Heart left ventricle (tissue), 13 donors: ENCODE measurements around the gene CUL7.

Experiments used
- CTCF ChIP-seq, 12 donors: fragments of 200-600 bp; sonication (generic) in 4 of 12; IDR thresholded peaks; one replicate each; pipeline versions ENCODE4 v1.5.0 to v1.8.0; 2018 to 2022; ENCODE audit warnings: antibody characterized with exemption in 12 of 12, mild to moderate bottlenecking in 5 of 12
- POLR2A ChIP-seq, 2 donors: fragments of 450-650 bp; IDR thresholded peaks; one replicate each; pipeline ENCODE4 v1.6.1; 2017; ENCODE audit warnings: antibody characterized with exemption in 2 of 2, mild to moderate bottlenecking in 2 of 2, moderate library complexity in 2 of 2
- donor health status: ischemic (EF 13 %, LVEDD 7.1; RV severe dilation, severe dysfunction).
- donor health status: DM: no; HTN: yes; CAD: no.
- donor health status: DM: no; HTN: no; CAD: no.
- donor health status: ischemic (EF 25% LVEDD 6.9; RV normal size, moderate dysfunction).
- donor health status: ischemic (EF 25% LVEDD 5.7; RV mildly dilated, moderate dysfunction).
- donor health status: ischemic (EF 35%, LVEDD 5.7; RV mildly dilated, moderate dysfunction).
- donor health status: nonischemic (EF 11% LVEDD 7.7; RV severe dilation, severe dysfunction).
- donor health status: DM: yes; HTN: yes; CAD: no.
- donor health status: PGD.
- donor health status: ischemic (EF 29% LVEDD 5.4; RV normal size, mild dysfunction).
- donor health status: nonischemic (EF 23%, LVEDD 6.1; RV moderate dilation, normal function).

- TF ChIP-seq CTCF (IDR thresholded peaks at IDR 0.05) (no peak), POLR2A (IDR thresholded peaks at IDR 0.05) (no peak)
Measured at GRCh38 chr6:43078691-43079090, 25.0 kb upstream of the CUL7 start.
